Measurements from ENCODE around the gene BCOR.

DNA sequence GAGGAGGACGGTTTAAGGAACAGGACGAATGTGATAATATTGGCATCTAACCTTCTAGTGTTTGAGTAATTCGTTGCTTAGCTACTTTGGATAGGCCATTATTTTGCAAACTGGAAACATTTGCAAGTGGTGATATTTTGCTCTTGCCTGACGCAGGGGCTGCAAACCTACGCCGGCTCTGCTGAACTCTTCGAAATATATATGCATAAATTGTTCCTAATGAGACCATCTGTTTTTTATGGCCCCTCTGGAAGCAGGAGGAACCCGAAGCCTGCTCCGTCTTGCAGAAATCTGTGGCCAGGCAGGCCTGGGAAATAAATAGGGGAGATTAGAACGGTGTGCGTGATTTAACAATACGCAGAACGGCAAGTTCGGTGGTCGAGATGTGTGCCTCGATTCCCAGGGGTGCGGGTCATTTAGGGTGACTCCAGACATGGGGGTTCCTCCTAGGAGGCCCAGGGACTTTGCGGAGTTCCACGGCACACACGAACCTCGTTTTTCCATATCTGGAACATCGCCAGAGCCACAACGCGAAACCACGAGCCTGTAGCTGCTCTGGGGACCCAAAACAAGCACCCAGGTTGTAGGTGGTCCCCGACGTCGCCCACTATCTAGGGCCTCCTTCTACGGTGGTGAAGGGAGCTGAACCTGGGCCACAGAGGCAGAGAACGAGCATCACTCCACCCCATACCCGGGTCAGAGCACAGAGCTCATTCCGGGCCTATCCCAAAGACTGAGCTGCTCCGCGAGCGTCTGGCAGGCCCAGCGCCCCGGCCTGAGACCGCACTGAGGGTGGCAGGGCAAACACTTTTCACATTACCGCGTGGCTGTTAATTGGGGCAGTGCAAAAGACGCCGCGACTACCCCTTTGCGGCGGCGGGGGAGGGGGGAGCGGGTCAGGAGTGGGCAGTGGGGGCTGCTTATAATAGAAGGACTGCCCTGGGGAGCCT lies 89.7 kb downstream of the BCOR start:
- no peak for TF ChIP-seq CTCF (IDR thresholded peaks at IDR 0.05; ENCODE audit: borderline replicate concordance, extremely low read depth, low read length, poor library complexity, severe bottlenecking)
- TF ChIP-seq EZH2 (IDR thresholded peaks at IDR 0.05; ENCODE audit: borderline replicate concordance, low read depth, low read length, severe bottlenecking): no peak

Data from DND-41 (cell line).